ENCODE results near the gene TMEM232.

- TF ChIP-seq CTCF (conservative IDR thresholded peaks at IDR 0.05; ENCODE audit: low read depth, low read length), result no peak
- no peak for TF ChIP-seq POLR2A (IDR thresholded peaks at IDR 0.05; ENCODE audit: low read depth, low read length)
- no peak for TF ChIP-seq RFX5 (IDR thresholded peaks at IDR 0.05; ENCODE audit: low read depth, low read length)
- TF ChIP-seq RAD21 (IDR thresholded peaks at IDR 0.05; ENCODE audit: low read length), result no peak
Measured at GRCh38 chr5:110542949-110543348, 183.5 kb downstream of the TMEM232 start.
